Activated B cell treated with CpG ODN at 0.5 μM for 24 hours (primary cell): ENCODE data around the gene KLHL12. TPM values are rescaled to one million over a fixed set of nuclear protein-coding genes. Genes with fewer than 3 reads are reported as not detected.
"Not testable (repeated sequence)": the region's sequence is repeated elsewhere in the genome, so short reads cannot be mapped to it uniquely, and the experiment has no call there.

Experiments
- ATAC-seq: fragments of 200-7000 bp; cut with Tn5 transposase; one replicate; pipeline ENCODE4 v1.10.0; 2021; ENCODE audit warnings: low read depth, mild to moderate bottlenecking, moderate library complexity
- CTCF ChIA-PET: fragments of 350-600 bp; sonication (Branson Sonifier 250); formaldehyde crosslinking; loops from one replicate; lab custom pipeline; 2021; ENCODE audit warnings: antibody characterized with exemption; lab: Charles Lee
- POLR2A ChIA-PET: fragments of 350-600 bp; sonication (Branson Sonifier 250); formaldehyde crosslinking; loops from one replicate; lab custom pipeline; 2021; ENCODE audit warnings: antibody characterized with exemption; lab: Charles Lee
- DNase-seq: peaks from one replicate; pipeline ENCODE4 v3.0.0; 2022
- H3K27ac Mint-ChIP-seq: one replicate; pipeline ENCODE4 v1.8.0; 2020; ENCODE audit warnings: mixed read lengths
- H3K27me3 Mint-ChIP-seq: one replicate; pipeline ENCODE4 v1.8.0; 2021; ENCODE audit warnings: mixed read lengths
- H3K36me3 Mint-ChIP-seq: one replicate; pipeline ENCODE4 v1.8.0; 2021; ENCODE audit warnings: low read depth, mixed read lengths
- H3K4me1 Mint-ChIP-seq: one replicate; pipeline ENCODE4 v1.8.0; 2021; ENCODE audit warnings: mixed read lengths
- H3K4me3 Mint-ChIP-seq: one replicate; pipeline ENCODE4 v1.8.0; 2020; ENCODE audit warnings: mild to moderate bottlenecking, mixed read lengths
- H3K9me3 Mint-ChIP-seq: one replicate; pipeline ENCODE4 v1.8.0; 2020; ENCODE audit warnings: mixed read lengths
- CTCF ChIP-seq: fragments of 200-600 bp; IDR thresholded peaks from one replicate; pipeline ENCODE4 v1.8.0; 2022; ENCODE audit warnings: antibody characterized with exemption, mild to moderate bottlenecking
- intact Hi-C: fragments of 100-400 bp; cut with micrococcal nuclease; formaldehyde crosslinking; loops from one replicate; pipeline ENCODE4 v1.15.1; 2024
- total RNA-seq: library from RNA; stranded (reverse); gene quantifications from 2 replicates; pipeline ENCODE4 v1.2.3, GENCODE V29; 2022

Gene KLHL12
- total RNA-seq, 1 donor from 2014 or later = 30.8 TPM

DNA sequence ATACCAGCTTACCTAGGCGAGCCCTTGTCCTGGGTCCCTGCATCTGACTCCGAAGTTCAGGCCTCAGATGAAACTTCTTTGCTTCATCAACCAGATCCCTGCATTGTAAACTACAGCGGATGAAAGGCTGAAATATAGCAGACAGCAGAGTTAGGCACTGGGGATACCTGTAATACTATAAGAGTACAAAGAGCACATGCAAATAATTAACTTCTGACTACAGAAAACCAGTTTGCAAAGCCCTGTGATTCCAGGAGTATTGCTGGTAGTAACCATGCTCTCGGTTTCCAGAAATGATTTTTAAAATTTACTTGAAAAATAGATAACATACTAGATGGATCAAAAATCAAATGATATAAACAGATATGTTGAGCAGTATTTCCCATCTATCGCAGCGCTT, 18.0 kb downstream of the KLHL12 start:
- Mint-ChIP-seq H3K36me3 (peaks cover 78% of the 10 kb centered on the region), H3K27ac (no peak overlapping the region), H3K4me3 (no peak overlapping the region), H3K9me3 (no peaks in the 10 kb centered on the region), H3K27me3 (no peaks in the 10 kb centered on the region), H3K4me1 (no peaks in the 10 kb centered on the region)
- ATAC-seq (no peak), DNase-seq (no peak)
- CTCF ChIA-PET = no interaction called here
- POLR2A ChIA-PET = no interaction called here
- TF ChIP-seq CTCF = no peak
- intact Hi-C loops = no loop called here

DNA sequence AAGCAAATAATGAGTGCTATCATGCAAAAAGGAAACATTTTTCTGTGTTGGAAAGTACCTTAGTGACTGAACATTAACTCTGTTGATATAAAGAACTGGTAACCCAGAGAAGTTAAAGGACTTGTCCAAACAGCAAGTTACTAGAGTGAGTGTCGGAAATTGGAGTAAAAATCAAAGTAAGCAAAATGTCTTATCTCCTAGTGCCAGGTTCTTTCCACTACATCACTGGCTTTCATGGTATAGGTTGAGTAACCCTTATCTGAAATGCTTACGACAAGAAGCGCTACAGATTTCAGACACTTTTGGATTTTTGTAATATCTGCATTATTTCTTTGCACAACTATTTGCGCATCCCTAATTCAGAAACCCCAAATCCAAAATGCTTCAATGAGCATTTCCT, 21.7 kb downstream of the KLHL12 start:
- ChIA-PET CTCF (no interaction called here), POLR2A (no interaction called here)
- no peaks in the 10 kb centered on the region for H3K27me3 Mint-ChIP-seq
- intact Hi-C loops = no loop called here
- ATAC-seq (no peak), DNase-seq (no peak)
- H3K4me3 Mint-ChIP-seq = no peak overlapping the region
- H3K36me3 Mint-ChIP-seq = peaks cover 64% of the 10 kb centered on the region
- H3K4me1 Mint-ChIP-seq = no peaks in the 10 kb centered on the region
- no peaks in the 10 kb centered on the region for H3K9me3 Mint-ChIP-seq
- H3K27ac Mint-ChIP-seq = no peak overlapping the region
- TF ChIP-seq CTCF = no peak

DNA sequence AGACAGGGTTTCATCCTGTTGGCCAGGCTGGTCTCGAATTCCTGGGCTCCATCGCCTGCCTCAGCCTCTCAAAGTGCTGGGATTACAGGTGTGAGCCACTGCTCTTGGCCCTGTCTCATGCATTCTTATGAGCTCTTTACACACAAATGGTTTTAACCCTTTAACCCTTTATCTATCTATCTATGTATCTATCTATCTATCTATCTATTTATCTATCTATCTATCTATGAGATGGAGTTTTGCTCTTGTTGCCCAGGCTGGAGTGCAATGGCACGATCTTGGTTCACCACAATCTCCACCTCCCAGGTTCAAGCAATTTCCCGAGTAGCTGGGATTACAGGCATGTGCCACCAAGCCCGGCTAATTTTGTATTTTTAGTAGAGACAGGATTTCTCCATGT, 23.2 kb downstream of the KLHL12 start:
- H3K4me1 Mint-ChIP-seq, H3K27me3 Mint-ChIP-seq, H3K4me3 Mint-ChIP-seq, CTCF ChIA-PET, DNase-seq, intact Hi-C loops, H3K9me3 Mint-ChIP-seq, ATAC-seq, H3K27ac Mint-ChIP-seq: not testable (repeated sequence)
- H3K36me3 Mint-ChIP-seq = peaks cover 56% of the 10 kb centered on the region
- POLR2A ChIA-PET = interaction anchor here (0.6 kb wide), 1 partner anchor 22 kb away, joined by 5 read pairs; no protein-coding TSS in a partner anchor

GRCh38 chr1:202901555-202901954, 25.5 kb downstream of the KLHL12 start:
- ATAC-seq = no peak
- Mint-ChIP-seq H3K4me1 (no peaks in the 10 kb centered on the region), H3K4me3 (no peak overlapping the region), H3K9me3 (peaks cover 2% of the 10 kb centered on the region), H3K27ac (no peak overlapping the region), H3K27me3 (no peaks in the 10 kb centered on the region), H3K36me3 (peaks cover 60% of the 10 kb centered on the region)
- no peak for DNase-seq
- TF ChIP-seq CTCF = no peak
- intact Hi-C loops = no loop called here
- POLR2A ChIA-PET = interaction anchor here (0.6 kb wide), 1 partner anchor 58 kb away, joined by 3 read pairs; no protein-coding TSS in a partner anchor
- CTCF ChIA-PET = no interaction called here

- ATAC-seq (no peak), DNase-seq (no peak)
- CTCF ChIA-PET = no interaction called here
- no peaks in the 10 kb centered on the region for H3K27me3 Mint-ChIP-seq
- TF ChIP-seq CTCF = no peak
- POLR2A ChIA-PET = interaction anchor here (0.6 kb wide), 1 partner anchor 1030 kb away, joined by 4 read pairs; no protein-coding TSS in a partner anchor
- peaks cover 16% of the 10 kb centered on the region for H3K4me1 Mint-ChIP-seq
- no peaks in the 10 kb centered on the region for H3K9me3 Mint-ChIP-seq
- intact Hi-C loops = no loop called here
- H3K4me3 Mint-ChIP-seq = no peak overlapping the region
- H3K27ac Mint-ChIP-seq = no peak overlapping the region
- peaks cover 64% of the 10 kb centered on the region for H3K36me3 Mint-ChIP-seq
These were observed 34.5 kb downstream of the KLHL12 start for GRCh38 chr1:202892501-202892900.

- no peak overlapping the region for H3K27ac Mint-ChIP-seq
- H3K4me1 Mint-ChIP-seq = peaks cover 16% of the 10 kb centered on the region
- H3K27me3 Mint-ChIP-seq = no peaks in the 10 kb centered on the region
- no peak for TF ChIP-seq CTCF
- no peak for DNase-seq
- intact Hi-C loops = no loop called here
- no peaks in the 10 kb centered on the region for H3K9me3 Mint-ChIP-seq
- H3K4me3 Mint-ChIP-seq = no peak overlapping the region
- ATAC-seq = no peak
- CTCF ChIA-PET = no interaction called here
- H3K36me3 Mint-ChIP-seq = peaks cover 46% of the 10 kb centered on the region
- POLR2A ChIA-PET = interaction anchor here (0.9 kb wide), 1 partner anchor 116 kb away, joined by 3 read pairs; the partner anchor contains the start of gene TMEM183A
These were observed 36.6 kb downstream of the KLHL12 start for GRCh38 chr1:202890392-202890791.
